Mucosa of descending colon (tissue), 3 donors: ENCODE measurements around the gene PTPN9. TPM values are rescaled to one million over a fixed set of nuclear protein-coding genes. Genes with fewer than 3 reads are reported as not detected.
A peak's percentile ranks its signal among the peaks of the same experiment; 100 is the strongest.

Source experiments
- ATAC-seq: fragments of 200-7000 bp; cut with Tn5 transposase; one replicate; pipeline ENCODE4 v1.9.1; 2020; ENCODE audit warnings: mild to moderate bottlenecking, moderate library complexity
- DNase-seq, 3 donors: peaks; one replicate each; pipeline ENCODE4 v3.0.0-alpha.2; 2020
- H3K36me3 ChIP-seq: fragments of 200-600 bp; one replicate; pipeline ENCODE4 v1.8.0; 2021; ENCODE audit warnings: low read depth, mild to moderate bottlenecking
- H3K4me1 ChIP-seq: fragments of 200-600 bp; one replicate; pipeline ENCODE4 v1.8.0; 2021; ENCODE audit warnings: low read depth, mild to moderate bottlenecking
- H3K4me3 ChIP-seq: fragments of 200-600 bp; one replicate; pipeline ENCODE4 v1.8.0; 2021; ENCODE audit warnings: mild to moderate bottlenecking
- H3K9me3 ChIP-seq: fragments of 200-600 bp; one replicate; pipeline ENCODE4 v1.8.0; 2021; ENCODE audit warnings: mild to moderate bottlenecking
- CTCF ChIP-seq: fragments of 200-600 bp; IDR thresholded peaks from one replicate; pipeline ENCODE4 v1.8.0; 2022; ENCODE audit warnings: antibody characterized with exemption, mild to moderate bottlenecking
- intact Hi-C, 2 donors: fragments of 100-400 bp; cut with DNase I in 1 of 2; cut with micrococcal nuclease in 1 of 2; formaldehyde crosslinking; loops; one replicate each; pipeline versions ENCODE4 v1.11.0 to v1.11.1; 2022; cut with DNase I, micrococcal nuclease
- total RNA-seq, 3 donors: library from RNA; stranded (reverse); fragmentation: NEBNext Ultra II Directional in 2 of 3; extraction: Animal tissue kit (Norgen Biotek cat#: 25700) in 2 of 3; gene quantifications; one replicate each; pipeline versions ENCODE4 v1.2.1 to v1.2.4, GENCODE V29; 2021 to 2023
- donor health status: DM: no; HTN: no; CAD: no; lungs with moderate emphysema.
- donor health status: DM: no; HTN: no; CAD: no.
- donor health status: DM: no; HTN: yes; CAD: no.

Gene PTPN9
- total RNA-seq, 3 donors from 2014 or later, result 32.0 to 47.1 (median 36.8) TPM

GRCh38 chr15:75456710-75457109, 122.4 kb downstream of the PTPN9 start:
- intact Hi-C loops, result loop anchor here in 1 of 2 donors (10.0 kb wide), 1 partner anchor 188 kb away; the partner anchor contains the start of genes IMP3 and SNX33
- Histone ChIP-seq H3K4me3 (no peak overlapping the region), H3K9me3 (no peaks in the 10 kb centered on the region), H3K4me1 (no peaks in the 10 kb centered on the region), H3K36me3 (peaks cover 4% of the 10 kb centered on the region)
- DNase-seq (peak in 1 of 3 donors; percentile 14), ATAC-seq (no peak)
- TF ChIP-seq CTCF, result no peak

GRCh38 chr15:75455982-75456531, 123.1 kb downstream of the PTPN9 start:
- peak overlapping the region; percentile 75 for H3K4me3 ChIP-seq
- intact Hi-C loops, result loop anchor here in 1 of 2 donors (10.0 kb wide), 1 partner anchor 189 kb away; the partner anchor contains the start of genes IMP3 and SNX33
- H3K4me1 ChIP-seq, result no peaks in the 10 kb centered on the region
- no peaks in the 10 kb centered on the region for H3K9me3 ChIP-seq
- DNase-seq, result peak in 2 of 3 donors; percentile 69 to 81
- no peak for TF ChIP-seq CTCF
- no peak for ATAC-seq
- peaks cover 4% of the 10 kb centered on the region for H3K36me3 ChIP-seq

- intact Hi-C loops, result loop anchor here in 1 of 2 donors (10.0 kb wide), 1 partner anchor 189 kb away; the partner anchor contains the start of genes IMP3 and SNX33
These were observed 123.6 kb downstream of the PTPN9 start for GRCh38 chr15:75455424-75455981.

GRCh38 chr15:75454471-75455378, 124.4 kb downstream of the PTPN9 start:
- peak overlapping the region; percentile 75 for H3K4me3 ChIP-seq
- intact Hi-C loops, result loop anchor here in 1 of 2 donors (10.0 kb wide), 1 partner anchor 190 kb away; the partner anchor contains the start of genes IMP3 and SNX33
- H3K4me1 ChIP-seq, result peaks cover 2% of the 10 kb centered on the region
- peaks cover 4% of the 10 kb centered on the region for H3K36me3 ChIP-seq
- ATAC-seq (no peak), DNase-seq (peak in 2 of 3 donors; percentile 84 to 89)
- no peaks in the 10 kb centered on the region for H3K9me3 ChIP-seq
- no peak for TF ChIP-seq CTCF

More at GRCh38 chr15:75455424-75455981, 123.6 kb downstream of the PTPN9 start:
- Histone ChIP-seq H3K36me3 (peaks cover 4% of the 10 kb centered on the region), H3K4me1 (no peaks in the 10 kb centered on the region), H3K4me3 (peak overlapping the region; percentile 75), H3K9me3 (no peaks in the 10 kb centered on the region)
- peak; percentile 27 for ATAC-seq
- peak; percentile 93 to 96 (median 95) for DNase-seq
- no peak for TF ChIP-seq CTCF

- Histone ChIP-seq H3K36me3 (peaks cover 4% of the 10 kb centered on the region), H3K4me1 (peaks cover 10% of the 10 kb centered on the region), H3K9me3 (no peaks in the 10 kb centered on the region), H3K4me3 (peak overlapping the region; percentile 75)
- intact Hi-C loops, result loop anchor here in 1 of 2 donors (10.0 kb wide), 1 partner anchor 191 kb away; the partner anchor contains the start of genes IMP3 and SNX33
- no peak for TF ChIP-seq CTCF
- peak; percentile 61 for ATAC-seq
- DNase-seq, result peak; percentile 97 to 99 (median 99)
These were observed 125.2 kb downstream of the PTPN9 start for GRCh38 chr15:75453703-75454470.
